ENCODE measurements around the gene MANBA.

The MANBA gene

DNA sequence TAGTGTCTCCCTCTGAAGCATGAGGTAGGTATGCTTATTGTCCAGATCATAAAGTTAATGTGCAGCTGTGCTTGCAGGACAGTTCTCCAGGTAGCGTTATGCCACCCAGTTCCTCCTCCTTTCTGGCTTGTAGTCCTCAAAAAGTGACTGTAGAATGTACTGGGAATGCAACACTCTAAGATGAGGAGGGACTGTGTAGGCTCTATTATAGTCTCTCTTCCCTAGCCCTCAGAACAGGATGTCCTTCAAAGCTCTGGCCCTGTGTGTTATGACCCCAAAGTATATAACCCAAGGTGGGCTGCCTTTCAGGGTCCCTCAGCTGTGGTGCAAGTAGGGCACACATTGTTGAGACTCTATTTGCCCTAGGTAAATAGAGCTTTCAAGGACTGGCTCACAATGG is 20.8 kb upstream of the MANBA start:
- Mint-ChIP-seq H3K27ac (no peak overlapping the region), H3K4me3 (no peak overlapping the region), H3K4me1 (no peaks in the 10 kb centered on the region), H3K27me3 (no peaks in the 10 kb centered on the region), H3K9me3 (no peaks in the 10 kb centered on the region), H3K36me3 (no peaks in the 10 kb centered on the region)
- ATAC-seq (replicated peaks), result no peak
- no peak for DNase-seq

DNA sequence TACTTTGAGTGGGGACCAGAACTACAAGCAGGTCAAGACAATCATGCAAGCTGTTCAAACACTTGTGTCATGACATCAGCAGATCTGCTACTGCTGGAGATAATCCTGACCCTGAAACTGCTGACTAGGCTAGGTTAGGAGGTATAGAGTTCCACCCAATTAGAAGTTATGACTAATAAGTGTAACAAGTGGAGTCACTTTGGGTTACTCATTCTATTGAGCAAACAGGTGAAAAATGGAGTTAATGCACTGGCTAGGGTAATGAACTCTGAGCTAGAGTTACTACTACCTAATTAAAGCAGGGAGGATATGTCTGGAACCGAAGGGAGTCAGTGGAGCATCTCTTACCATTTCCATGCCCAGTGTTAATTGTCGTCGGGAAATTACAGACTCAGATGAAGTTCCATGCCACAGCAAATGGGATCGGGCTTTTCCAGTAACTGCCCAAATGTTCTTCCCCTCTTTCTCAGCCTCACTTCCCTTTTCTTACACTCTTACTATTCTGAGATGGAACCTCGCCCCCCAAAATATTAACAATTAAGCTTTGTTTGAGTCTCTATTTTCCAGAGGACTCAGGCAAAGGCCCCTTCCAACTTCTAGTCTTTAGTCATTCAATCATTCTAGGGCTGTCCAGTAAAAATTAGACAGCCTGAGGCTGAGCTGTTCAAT is 19.8 kb upstream of the MANBA start:
- Mint-ChIP-seq H3K27me3 (no peaks in the 10 kb centered on the region), H3K4me1 (no peaks in the 10 kb centered on the region), H3K4me3 (no peak overlapping the region)

GRCh38 chr4:102779204-102779603 is 18.4 kb upstream of the MANBA start:
- Mint-ChIP-seq H3K4me1 (no peaks in the 10 kb centered on the region), H3K9me3 (no peaks in the 10 kb centered on the region), H3K4me3 (no peak overlapping the region), H3K27me3 (no peaks in the 10 kb centered on the region), H3K36me3 (no peaks in the 10 kb centered on the region), H3K27ac (no peak overlapping the region)
- no peak for DNase-seq
- ATAC-seq (replicated peaks), result no peak

More for the DNA sequence above, 19.8 kb upstream of the MANBA start:
- no peak overlapping the region for H3K27ac Mint-ChIP-seq
- no peaks in the 10 kb centered on the region for H3K36me3 Mint-ChIP-seq
- no peaks in the 10 kb centered on the region for H3K9me3 Mint-ChIP-seq
- DNase-seq (no peak), ATAC-seq (replicated peaks) (peak; percentile 42 to 46)

DNA sequence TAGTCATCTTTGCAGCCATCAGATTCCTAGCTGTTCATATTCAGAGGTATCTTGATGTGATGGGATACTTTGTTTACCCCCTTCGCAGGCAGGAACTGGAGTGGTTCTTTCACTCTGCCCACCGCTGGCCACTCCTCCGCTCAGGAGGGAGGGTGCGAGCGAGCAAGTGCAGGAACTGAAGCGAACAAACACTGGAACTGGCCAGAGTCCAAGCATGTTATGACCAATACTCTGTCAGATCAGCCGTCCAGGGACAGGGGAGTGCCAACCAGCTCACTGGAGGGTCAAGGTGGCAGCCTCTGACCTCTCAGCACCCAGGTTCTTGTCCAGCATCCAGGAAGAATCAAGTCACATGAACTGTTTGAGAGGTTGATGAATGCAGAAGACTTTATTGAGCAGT is 18.0 kb upstream of the MANBA start:
- ATAC-seq (replicated peaks) (no peak), DNase-seq (no peak)
- H3K36me3 Mint-ChIP-seq, result no peaks in the 10 kb centered on the region
- no peaks in the 10 kb centered on the region for H3K27me3 Mint-ChIP-seq
- H3K9me3 Mint-ChIP-seq, result no peaks in the 10 kb centered on the region
- H3K4me3 Mint-ChIP-seq, result peak overlapping the region in 1 of 2 donors; percentile 31
- no peak overlapping the region for H3K27ac Mint-ChIP-seq
- no peaks in the 10 kb centered on the region for H3K4me1 Mint-ChIP-seq

DNA sequence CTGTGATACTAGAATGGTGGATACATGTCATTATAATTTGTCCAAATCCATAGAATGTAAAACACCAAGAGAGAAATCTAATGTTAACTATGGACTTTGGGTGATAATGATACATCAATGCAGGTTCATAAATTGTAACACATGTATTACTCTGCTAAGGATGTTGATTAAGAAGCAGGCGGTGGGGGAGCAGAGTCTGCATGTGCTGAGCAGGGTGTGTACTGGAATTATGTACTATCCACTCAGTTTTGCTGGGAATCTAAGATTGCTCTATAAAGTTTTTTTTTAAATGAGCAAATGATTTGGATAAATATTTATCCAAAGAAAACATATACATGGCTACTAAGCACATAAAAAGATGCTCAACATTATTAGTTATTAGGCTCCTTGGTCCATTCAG is 15.0 kb upstream of the MANBA start:
- Mint-ChIP-seq H3K27me3 (no peaks in the 10 kb centered on the region), H3K9me3 (no peaks in the 10 kb centered on the region), H3K4me1 (no peaks in the 10 kb centered on the region), H3K36me3 (no peaks in the 10 kb centered on the region), H3K27ac (no peak overlapping the region), H3K4me3 (no peak overlapping the region)
- no peak for DNase-seq
- no peak for ATAC-seq (replicated peaks)

DNA sequence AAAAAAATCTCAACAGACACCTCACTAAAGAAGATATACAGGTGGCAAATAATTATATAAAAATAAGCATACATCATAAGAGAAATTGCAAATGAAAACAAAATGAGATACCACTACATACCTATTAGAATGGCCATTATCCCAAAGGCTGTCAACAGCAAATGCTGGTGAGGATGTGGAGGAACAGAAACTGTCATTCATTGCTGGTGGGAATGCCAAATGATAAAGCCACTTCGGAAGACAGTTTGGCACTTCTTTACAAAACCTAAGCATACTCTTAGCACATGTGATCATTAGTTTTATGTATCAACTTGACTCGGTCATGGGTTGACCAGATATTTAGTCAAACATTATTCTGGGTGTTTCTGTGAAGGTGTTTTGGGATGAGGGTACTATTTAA is 13.5 kb upstream of the MANBA start:
- H3K9me3 Mint-ChIP-seq, result no peaks in the 10 kb centered on the region
- H3K27me3 Mint-ChIP-seq, result no peaks in the 10 kb centered on the region
- no peaks in the 10 kb centered on the region for H3K36me3 Mint-ChIP-seq
- no peak overlapping the region for H3K4me3 Mint-ChIP-seq
- ATAC-seq (replicated peaks), result no peak
- H3K4me1 Mint-ChIP-seq, result no peaks in the 10 kb centered on the region
- DNase-seq, result no peak
- no peak overlapping the region for H3K27ac Mint-ChIP-seq

DNA sequence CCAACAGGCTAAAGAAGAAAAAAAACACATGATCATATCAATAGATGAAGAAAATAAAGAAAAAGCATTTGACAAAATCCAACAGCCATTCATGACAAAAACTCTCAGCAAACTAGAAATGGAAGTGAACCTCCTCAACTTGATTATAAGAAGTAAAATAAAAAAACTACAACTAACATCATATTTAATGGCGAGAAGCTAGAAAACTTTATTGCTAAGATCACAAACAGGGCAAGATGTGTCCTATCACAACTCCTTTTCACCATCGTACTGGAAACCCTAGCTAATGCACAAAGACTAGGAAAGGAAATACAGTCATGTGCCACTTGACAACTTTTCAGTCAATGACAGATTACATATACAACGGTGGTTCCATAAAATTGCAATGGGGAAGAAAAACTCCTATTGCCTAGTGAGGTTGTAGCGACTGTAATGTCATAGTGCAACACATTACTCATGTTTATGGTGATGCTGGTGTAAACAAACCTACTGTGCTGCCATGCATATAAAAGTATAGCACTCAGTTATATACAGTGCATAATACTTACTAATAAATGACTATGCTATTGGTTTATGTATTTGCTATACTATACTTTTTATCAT is 12.1 kb upstream of the MANBA start:
- DNase-seq (no peak), ATAC-seq (replicated peaks) (no peak)
- Mint-ChIP-seq H3K9me3 (no peaks in the 10 kb centered on the region), H3K36me3 (no peaks in the 10 kb centered on the region), H3K27me3 (no peaks in the 10 kb centered on the region), H3K4me3 (no peak overlapping the region), H3K27ac (no peak overlapping the region), H3K4me1 (no peaks in the 10 kb centered on the region)

- H3K27ac Mint-ChIP-seq, result no peak overlapping the region
- no peaks in the 10 kb centered on the region for H3K27me3 Mint-ChIP-seq
- DNase-seq (no peak), ATAC-seq (replicated peaks) (no peak)
- peaks cover 2 to 6% of the 10 kb centered on the region in 2 donors for H3K9me3 Mint-ChIP-seq
- peaks cover 2 to 7% of the 10 kb centered on the region in 2 donors for H3K36me3 Mint-ChIP-seq
- H3K4me1 Mint-ChIP-seq, result peaks cover 3 to 9% of the 10 kb centered on the region in 2 donors
- no peak overlapping the region for H3K4me3 Mint-ChIP-seq
Measured at GRCh38 chr4:102764901-102765300, 4.1 kb upstream of the MANBA start.

- H3K4me3 Mint-ChIP-seq, result peak overlapping the region; percentile 85 to 89
- H3K27ac Mint-ChIP-seq, result no peak overlapping the region
- H3K27me3 Mint-ChIP-seq, result no peaks in the 10 kb centered on the region
- peaks cover 26 to 33% of the 10 kb centered on the region in 2 donors for H3K4me1 Mint-ChIP-seq
- DNase-seq, result no peak
- no peak for ATAC-seq (replicated peaks)
- H3K36me3 Mint-ChIP-seq, result peaks cover 20 to 27% of the 10 kb centered on the region in 2 donors
- peaks cover 2 to 6% of the 10 kb centered on the region in 2 donors for H3K9me3 Mint-ChIP-seq
Measured at GRCh38 chr4:102761906-102762305, 1.1 kb upstream of the MANBA start.

DNA sequence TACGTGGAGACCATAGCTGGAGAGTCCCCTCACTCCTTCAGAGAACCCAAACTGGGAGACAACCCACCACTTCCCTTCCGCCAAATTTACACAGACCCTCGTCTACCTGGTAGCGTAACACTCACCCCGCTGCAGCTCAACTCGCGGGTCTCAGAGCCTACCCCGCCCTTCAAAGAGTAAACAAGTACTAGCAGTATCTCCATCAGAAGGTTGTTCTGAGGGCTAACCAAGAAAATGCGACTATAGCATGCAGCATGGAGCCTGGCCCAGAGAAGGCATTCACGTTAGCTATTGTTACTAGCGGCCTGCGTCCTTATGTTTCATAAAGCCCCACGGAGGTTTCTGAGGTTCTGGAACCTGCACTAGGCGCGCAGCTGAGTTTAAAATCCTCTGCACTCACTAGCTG is 531 bp upstream of the MANBA start:
- DNase-seq (no peak), ATAC-seq (replicated peaks) (peak in 1 of 2 donors; percentile 20)

GRCh38 chr4:102759831-102760644 is 730 bp downstream of the MANBA start:
- DNase-seq, result peak; percentile 87
- peaks cover 32 to 44% of the 10 kb centered on the region in 2 donors for H3K4me1 Mint-ChIP-seq

More for the DNA sequence above, 531 bp upstream of the MANBA start:
- H3K9me3 Mint-ChIP-seq, result peaks cover 2 to 6% of the 10 kb centered on the region in 2 donors
- peaks cover 22 to 29% of the 10 kb centered on the region in 2 donors for H3K36me3 Mint-ChIP-seq
- no peaks in the 10 kb centered on the region for H3K27me3 Mint-ChIP-seq
- peak overlapping the region; percentile 96 for H3K27ac Mint-ChIP-seq
- peak overlapping the region; percentile 85 to 89 for H3K4me3 Mint-ChIP-seq
- H3K4me1 Mint-ChIP-seq, result peaks cover 29 to 39% of the 10 kb centered on the region in 2 donors

DNA sequence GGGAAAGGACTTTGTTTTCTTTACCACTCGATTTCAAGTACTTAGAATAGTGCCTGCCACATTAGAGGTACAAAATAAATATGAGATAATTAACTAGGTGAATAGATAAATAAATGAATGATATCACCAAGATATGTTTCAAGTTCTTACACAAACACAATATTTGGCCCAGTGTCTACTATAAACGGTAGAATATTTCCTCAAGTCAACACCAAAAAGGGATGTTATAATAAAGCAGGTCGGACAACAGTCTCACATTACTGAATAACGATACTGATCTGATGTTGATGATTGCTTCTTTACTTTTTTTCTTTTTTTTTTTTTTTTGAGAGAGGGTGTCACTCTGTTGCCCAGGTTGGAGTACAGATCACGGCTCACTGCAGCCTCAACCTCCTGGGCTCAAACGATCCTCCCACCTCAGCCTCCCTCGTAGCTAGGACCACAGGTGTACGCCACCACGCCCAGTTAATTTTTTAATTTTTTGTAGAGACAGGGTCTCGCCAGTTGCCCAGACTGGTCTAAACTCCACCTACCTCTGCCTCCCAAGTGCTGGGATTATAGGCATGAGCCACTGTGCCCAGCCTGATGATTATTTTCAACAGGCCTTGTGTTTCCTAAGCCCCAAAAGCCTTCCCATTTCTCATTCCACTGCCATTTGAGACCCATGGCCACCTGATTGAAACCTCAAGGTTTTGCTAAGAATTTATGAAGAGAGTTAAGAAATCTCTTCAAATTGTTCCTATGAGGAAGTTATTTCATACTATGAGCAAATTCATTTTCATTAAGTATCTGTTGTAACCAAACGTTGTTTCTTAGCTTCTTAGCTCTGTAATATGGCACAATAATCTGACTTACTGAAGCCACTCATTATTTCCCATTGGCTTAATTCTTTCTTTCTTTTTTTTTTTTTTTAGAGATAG is 2.3 kb downstream of the MANBA start:
- H3K9me3 Mint-ChIP-seq, result no peaks in the 10 kb centered on the region
- H3K27me3 Mint-ChIP-seq, result no peaks in the 10 kb centered on the region
- H3K27ac Mint-ChIP-seq, result peak overlapping the region; percentile 96
- DNase-seq (no peak), ATAC-seq (replicated peaks) (no peak)
- peaks cover 32 to 44% of the 10 kb centered on the region in 2 donors for H3K4me1 Mint-ChIP-seq
- H3K4me3 Mint-ChIP-seq, result peak overlapping the region; percentile 85 to 89
- H3K36me3 Mint-ChIP-seq, result peaks cover 28 to 32% of the 10 kb centered on the region in 2 donors

More at GRCh38 chr4:102759831-102760644, 730 bp downstream of the MANBA start:
- peak; percentile 88 to 89 for ATAC-seq (replicated peaks)
- Mint-ChIP-seq H3K27ac (peak overlapping the region; percentile 96), H3K4me3 (peak overlapping the region; percentile 85 to 89), H3K27me3 (no peaks in the 10 kb centered on the region), H3K36me3 (peaks cover 28 to 31% of the 10 kb centered on the region in 2 donors), H3K9me3 (peaks cover 0 to 2% of the 10 kb centered on the region in 2 donors)

DNA sequence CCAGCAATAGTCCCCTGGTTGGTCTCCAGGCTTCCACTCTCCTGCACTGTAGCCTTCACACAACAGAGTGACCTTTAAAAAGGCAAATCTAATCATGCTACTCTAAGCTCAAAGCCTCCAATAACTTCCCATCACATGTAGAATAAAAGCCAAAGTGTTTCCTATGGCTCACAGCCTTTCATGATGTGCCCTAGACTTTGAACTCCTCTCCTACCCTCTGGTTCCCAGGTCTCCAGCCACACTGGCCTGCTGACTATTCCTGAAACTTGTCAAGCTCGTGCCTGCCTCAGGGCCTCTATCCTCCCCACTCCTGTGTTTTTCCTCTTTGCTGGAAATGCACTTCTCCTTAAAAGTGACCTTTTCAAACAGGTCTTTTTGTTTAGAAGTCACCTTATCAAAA is 3.1 kb downstream of the MANBA start:
- Mint-ChIP-seq H3K27ac (peak overlapping the region; percentile 15), H3K4me1 (peaks cover 32 to 44% of the 10 kb centered on the region in 2 donors), H3K4me3 (peak overlapping the region; percentile 22 to 46), H3K9me3 (no peaks in the 10 kb centered on the region), H3K27me3 (no peaks in the 10 kb centered on the region), H3K36me3 (peaks cover 28 to 32% of the 10 kb centered on the region in 2 donors)
- ATAC-seq (replicated peaks) (no peak), DNase-seq (no peak)

- ATAC-seq (replicated peaks), result no peak
- DNase-seq, result no peak
- Mint-ChIP-seq H3K4me1 (peaks cover 22 to 32% of the 10 kb centered on the region in 2 donors), H3K27ac (peak overlapping the region; percentile 56), H3K4me3 (no peak overlapping the region), H3K9me3 (no peaks in the 10 kb centered on the region), H3K36me3 (peaks cover 41 to 42% of the 10 kb centered on the region in 2 donors), H3K27me3 (no peaks in the 10 kb centered on the region)
Measured at GRCh38 chr4:102754044-102754443, 6.7 kb downstream of the MANBA start.

Measured in stimulated activated naive B cell treated with anti-CD40 and anti-IgM and Interleukin-4, amounts not matched to agents 10 μg/mL and 1 μg/mL and 100 μg/mL, for 72 hours (primary cell).